RWPE2 (cell line): ENCODE data around the gene ARHGEF3.

Source experiments
- ATAC-seq: fragments of 200-7000 bp; cut with Tn5 transposase; 3 replicates; pipeline ENCODE4 v1.9.1; 2021; ENCODE audit warnings: low read depth
- DNase-seq: peaks from one replicate; pipeline ENCODE4 v3.0.0-alpha.2; 2020; ENCODE audit warnings: low spot score
- H3K27ac ChIP-seq: fragments of 450-650 bp; 2 replicates; pipeline ENCODE4 v1.5.1; 2017; ENCODE audit warnings: mild to moderate bottlenecking; ENCODE audit not compliant: poor library complexity, severe bottlenecking
- H3K27me3 ChIP-seq: fragments of 250-450 bp; sonication (Bioruptor Pico); 2 replicates; pipeline ENCODE4 v1.5.1; 2021; ENCODE audit warnings: mild to moderate bottlenecking, moderate library complexity; ENCODE audit not compliant: insufficient read depth, poor library complexity, severe bottlenecking
- H3K36me3 ChIP-seq: fragments of 250-450 bp; sonication (Bioruptor Pico); 2 replicates; pipeline ENCODE4 v1.5.1; 2020; ENCODE audit warnings: low read depth, mild to moderate bottlenecking, moderate library complexity
- H3K4me1 ChIP-seq: fragments of 250-450 bp; sonication (Bioruptor Pico); 2 replicates; pipeline ENCODE4 v1.5.1; 2021; ENCODE audit warnings: mild to moderate bottlenecking, moderate library complexity; ENCODE audit not compliant: insufficient read depth, poor library complexity, severe bottlenecking
- H3K4me3 ChIP-seq: fragments of 250-450 bp; sonication (Bioruptor Pico); 2 replicates; pipeline ENCODE4 v1.5.1; 2021; ENCODE audit warnings: mild to moderate bottlenecking, moderate library complexity; ENCODE audit not compliant: severe bottlenecking
- H3K9me3 ChIP-seq: fragments of 250-450 bp; sonication (Bioruptor Pico); 2 replicates; pipeline ENCODE4 v1.5.1; 2021; ENCODE audit warnings: mild to moderate bottlenecking, moderate library complexity; ENCODE audit not compliant: severe bottlenecking
- TF ChIP-seq, protein P1 (sequence below): fragments of 450-650 bp; IDR thresholded peaks from one replicate; pipeline ENCODE4 v1.5.1; 2017; ENCODE audit warnings: mild to moderate bottlenecking, moderate library complexity; ENCODE audit not compliant: poor library complexity, severe bottlenecking

ARHGEF3 gene

DNA sequence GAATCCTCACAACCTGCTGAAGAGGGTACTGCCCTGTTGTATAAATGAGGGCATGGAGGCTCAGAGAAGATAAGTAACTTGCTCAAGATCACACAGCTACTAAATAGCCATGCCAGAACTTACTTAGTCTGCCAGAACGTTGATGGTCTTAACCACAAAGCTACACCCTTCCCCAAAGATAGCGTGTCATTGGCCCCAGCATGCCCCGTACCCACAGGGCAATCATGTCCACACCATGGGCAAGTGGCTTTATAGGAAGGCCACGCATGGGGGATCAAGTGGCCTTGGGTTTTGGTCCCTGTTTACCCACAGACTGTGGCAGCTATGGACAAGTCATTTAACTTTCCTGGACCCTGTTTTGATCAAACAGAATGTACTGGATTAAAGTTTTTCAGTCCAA lies 15.9 kb upstream of the ARHGEF3 start:
- Histone ChIP-seq H3K4me3 (no peak overlapping the region), H3K4me1 (peaks cover 15% of the 10 kb centered on the region), H3K9me3 (no peaks in the 10 kb centered on the region), H3K27me3 (no peaks in the 10 kb centered on the region), H3K27ac (no peak overlapping the region), H3K36me3 (no peaks in the 10 kb centered on the region)
- ATAC-seq (no peak), DNase-seq (no peak)
- TF ChIP-seq, protein P1, sequence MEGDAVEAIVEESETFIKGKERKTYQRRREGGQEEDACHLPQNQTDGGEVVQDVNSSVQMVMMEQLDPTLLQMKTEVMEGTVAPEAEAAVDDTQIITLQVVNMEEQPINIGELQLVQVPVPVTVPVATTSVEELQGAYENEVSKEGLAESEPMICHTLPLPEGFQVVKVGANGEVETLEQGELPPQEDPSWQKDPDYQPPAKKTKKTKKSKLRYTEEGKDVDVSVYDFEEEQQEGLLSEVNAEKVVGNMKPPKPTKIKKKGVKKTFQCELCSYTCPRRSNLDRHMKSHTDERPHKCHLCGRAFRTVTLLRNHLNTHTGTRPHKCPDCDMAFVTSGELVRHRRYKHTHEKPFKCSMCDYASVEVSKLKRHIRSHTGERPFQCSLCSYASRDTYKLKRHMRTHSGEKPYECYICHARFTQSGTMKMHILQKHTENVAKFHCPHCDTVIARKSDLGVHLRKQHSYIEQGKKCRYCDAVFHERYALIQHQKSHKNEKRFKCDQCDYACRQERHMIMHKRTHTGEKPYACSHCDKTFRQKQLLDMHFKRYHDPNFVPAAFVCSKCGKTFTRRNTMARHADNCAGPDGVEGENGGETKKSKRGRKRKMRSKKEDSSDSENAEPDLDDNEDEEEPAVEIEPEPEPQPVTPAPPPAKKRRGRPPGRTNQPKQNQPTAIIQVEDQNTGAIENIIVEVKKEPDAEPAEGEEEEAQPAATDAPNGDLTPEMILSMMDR = no peak

DNA sequence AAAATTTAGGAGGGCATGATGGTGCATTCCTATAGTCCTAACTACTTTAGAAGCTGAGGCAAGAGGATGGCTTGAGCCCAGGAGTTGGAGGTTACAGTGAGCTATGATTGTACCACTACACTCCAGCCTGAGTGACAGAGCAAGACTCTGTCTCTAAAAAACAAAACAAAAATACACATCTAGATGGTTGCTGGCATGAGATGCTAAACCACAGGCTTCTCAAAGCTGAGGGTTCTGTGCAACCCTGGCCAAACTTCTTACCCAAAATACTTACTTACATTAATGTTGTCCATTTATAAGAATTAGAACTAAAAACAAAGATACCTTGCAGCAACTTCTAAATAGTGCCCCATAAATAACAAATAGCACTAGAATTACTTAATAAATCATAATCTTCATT lies 14.3 kb upstream of the ARHGEF3 start:
- no peak for DNase-seq
- Histone ChIP-seq H3K27ac (no peak overlapping the region), H3K27me3 (no peaks in the 10 kb centered on the region), H3K4me3 (no peak overlapping the region), H3K4me1 (peaks cover 17% of the 10 kb centered on the region), H3K36me3 (no peaks in the 10 kb centered on the region), H3K9me3 (no peaks in the 10 kb centered on the region)
- TF ChIP-seq, protein P1 = no peak
- no peak for ATAC-seq

DNA sequence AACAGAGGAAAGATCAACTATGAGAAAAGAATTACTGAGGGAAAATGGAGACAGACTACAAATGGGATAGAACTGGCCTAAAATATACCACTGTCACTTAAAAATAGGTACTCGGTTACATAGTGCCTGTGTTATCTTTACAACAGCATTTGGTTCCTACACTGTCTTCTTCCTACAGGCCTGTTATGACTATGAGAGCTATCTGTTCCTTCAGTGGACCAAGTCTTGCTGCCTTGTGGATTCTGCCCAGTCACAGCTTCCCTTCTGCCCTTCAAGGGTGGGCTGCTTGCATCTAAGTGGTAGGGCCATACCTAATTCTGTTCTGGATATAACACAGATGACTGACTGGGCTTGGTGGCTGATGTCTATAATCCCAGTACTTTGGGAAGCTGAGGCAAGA lies 13.8 kb upstream of the ARHGEF3 start:
- no peak overlapping the region for H3K27ac ChIP-seq

DNA sequence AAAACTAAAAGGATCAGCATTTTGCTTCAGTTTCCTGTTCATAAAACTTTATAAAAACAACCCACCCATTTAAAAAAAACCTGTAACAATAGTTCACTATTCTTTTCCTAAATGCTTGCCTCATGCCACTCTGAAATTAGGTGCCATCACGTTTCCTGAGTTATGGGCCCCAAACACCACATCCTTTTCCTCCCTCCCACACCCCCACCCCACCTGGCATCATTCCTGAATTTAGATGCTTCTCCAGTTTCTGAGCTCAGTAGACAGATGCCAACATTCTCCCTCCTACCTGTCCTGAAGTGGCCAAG lies 11.9 kb upstream of the ARHGEF3 start:
- H3K4me3 ChIP-seq = no peak overlapping the region
- ATAC-seq = no peak
- no peaks in the 10 kb centered on the region for H3K9me3 ChIP-seq
- no peaks in the 10 kb centered on the region for H3K27me3 ChIP-seq
- no peak for DNase-seq
- peaks cover 17% of the 10 kb centered on the region for H3K4me1 ChIP-seq
- peak overlapping the region; percentile 63 for H3K27ac ChIP-seq
- TF ChIP-seq, protein P1 = no peak
- no peaks in the 10 kb centered on the region for H3K36me3 ChIP-seq

More for the DNA sequence above, 13.8 kb upstream of the ARHGEF3 start:
- DNase-seq (no peak), ATAC-seq (no peak)
- no peaks in the 10 kb centered on the region for H3K27me3 ChIP-seq
- no peaks in the 10 kb centered on the region for H3K9me3 ChIP-seq
- H3K4me1 ChIP-seq = peaks cover 17% of the 10 kb centered on the region
- no peak overlapping the region for H3K4me3 ChIP-seq
- TF ChIP-seq, protein P1 = no peak
- H3K36me3 ChIP-seq = no peaks in the 10 kb centered on the region

- H3K9me3 ChIP-seq = no peaks in the 10 kb centered on the region
- H3K4me1 ChIP-seq = peaks cover 17% of the 10 kb centered on the region
- DNase-seq (no peak), ATAC-seq (peak; percentile 85)
- H3K4me3 ChIP-seq = no peak overlapping the region
- H3K27ac ChIP-seq = peak overlapping the region; percentile 63
- H3K27me3 ChIP-seq = no peaks in the 10 kb centered on the region
- no peaks in the 10 kb centered on the region for H3K36me3 ChIP-seq
- TF ChIP-seq, protein P1 = no peak
These were observed 11.3 kb upstream of the ARHGEF3 start for GRCh38 chr3:56812754-56813652.
